Measurements from ENCODE around the gene ATXN1.
A peak's percentile ranks its signal among the peaks of the same experiment; 100 is the strongest.
"Not testable (repeated sequence)": the region's sequence is repeated elsewhere in the genome, so short reads cannot be mapped to it uniquely, and the experiment has no call there.

Gene ATXN1

DNA sequence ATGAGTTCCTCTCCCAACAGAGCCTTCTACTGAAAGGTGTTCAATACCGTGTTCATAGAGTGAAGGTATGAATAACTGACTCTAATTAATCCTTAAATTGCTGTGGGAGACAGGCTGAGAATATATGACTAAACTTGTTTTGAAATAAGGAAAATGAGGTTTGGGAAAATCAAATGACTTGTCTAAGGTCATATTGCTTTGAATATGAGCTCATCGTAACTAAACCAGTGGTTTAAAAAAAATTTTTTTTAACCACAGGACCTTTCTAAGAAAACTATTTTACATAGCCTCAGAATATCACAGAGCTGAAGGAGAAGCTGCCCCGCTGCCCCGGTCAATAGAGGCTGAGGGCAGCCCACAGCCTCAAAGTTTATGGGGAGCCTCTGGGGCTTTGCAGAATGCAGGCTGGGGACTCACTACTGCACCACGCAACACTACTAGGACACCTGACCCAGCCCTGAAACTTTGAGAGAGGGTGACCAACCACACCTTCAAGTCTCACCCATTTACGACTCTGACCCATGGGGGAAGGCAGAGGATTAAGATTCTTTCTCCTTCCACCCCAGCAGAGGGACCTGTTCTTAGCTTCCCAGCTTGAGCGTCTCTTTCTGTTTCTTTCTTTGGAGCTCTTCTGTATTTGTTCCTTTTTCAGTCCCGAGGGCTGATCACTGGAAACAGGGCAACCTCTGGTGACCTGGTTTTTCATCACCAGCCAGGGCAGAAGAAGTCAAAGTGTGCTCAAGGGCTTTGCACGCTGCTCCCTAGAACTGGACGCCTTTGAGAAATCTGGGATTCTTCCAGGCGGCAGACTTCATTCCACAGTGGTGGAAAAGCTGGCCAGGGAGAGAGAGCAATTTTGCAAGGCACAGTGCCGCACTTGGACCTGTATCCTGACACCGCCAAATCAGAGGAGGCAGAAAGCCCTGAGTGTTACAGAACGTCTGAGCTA, 220.2 kb downstream of the ATXN1 start:
- ATAC-seq (ENCODE audit: low read depth): no peak
- no peaks in the 10 kb centered on the region for H3K9me3 ChIP-seq (ENCODE audit: severe bottlenecking)
- H3K27me3 ChIP-seq (ENCODE audit: insufficient read depth, poor library complexity, severe bottlenecking): no peaks in the 10 kb centered on the region
- H3K4me1 ChIP-seq (ENCODE audit: insufficient read depth, poor library complexity, severe bottlenecking): no peaks in the 10 kb centered on the region
- no peak for TF ChIP-seq CTCF (IDR thresholded peaks at IDR 0.05; ENCODE audit: poor library complexity, severe bottlenecking)
- H3K36me3 ChIP-seq (ENCODE audit: low read depth): no peaks in the 10 kb centered on the region
- no peak overlapping the region for H3K27ac ChIP-seq (ENCODE audit: poor library complexity, severe bottlenecking)
- H3K4me3 ChIP-seq (ENCODE audit: severe bottlenecking): no peak overlapping the region
- DNase-seq (ENCODE audit: low spot score): no peak

GRCh38 chr6:16540383-16540782, 220.9 kb downstream of the ATXN1 start:
- not testable (repeated sequence) for H3K27ac ChIP-seq (ENCODE audit: poor library complexity, severe bottlenecking); H3K36me3 ChIP-seq (ENCODE audit: low read depth); H3K4me1 ChIP-seq (ENCODE audit: insufficient read depth, poor library complexity, severe bottlenecking); DNase-seq (ENCODE audit: low spot score); H3K27me3 ChIP-seq (ENCODE audit: insufficient read depth, poor library complexity, severe bottlenecking); H3K9me3 ChIP-seq (ENCODE audit: severe bottlenecking); H3K4me3 ChIP-seq (ENCODE audit: severe bottlenecking); ATAC-seq (ENCODE audit: low read depth)

DNA sequence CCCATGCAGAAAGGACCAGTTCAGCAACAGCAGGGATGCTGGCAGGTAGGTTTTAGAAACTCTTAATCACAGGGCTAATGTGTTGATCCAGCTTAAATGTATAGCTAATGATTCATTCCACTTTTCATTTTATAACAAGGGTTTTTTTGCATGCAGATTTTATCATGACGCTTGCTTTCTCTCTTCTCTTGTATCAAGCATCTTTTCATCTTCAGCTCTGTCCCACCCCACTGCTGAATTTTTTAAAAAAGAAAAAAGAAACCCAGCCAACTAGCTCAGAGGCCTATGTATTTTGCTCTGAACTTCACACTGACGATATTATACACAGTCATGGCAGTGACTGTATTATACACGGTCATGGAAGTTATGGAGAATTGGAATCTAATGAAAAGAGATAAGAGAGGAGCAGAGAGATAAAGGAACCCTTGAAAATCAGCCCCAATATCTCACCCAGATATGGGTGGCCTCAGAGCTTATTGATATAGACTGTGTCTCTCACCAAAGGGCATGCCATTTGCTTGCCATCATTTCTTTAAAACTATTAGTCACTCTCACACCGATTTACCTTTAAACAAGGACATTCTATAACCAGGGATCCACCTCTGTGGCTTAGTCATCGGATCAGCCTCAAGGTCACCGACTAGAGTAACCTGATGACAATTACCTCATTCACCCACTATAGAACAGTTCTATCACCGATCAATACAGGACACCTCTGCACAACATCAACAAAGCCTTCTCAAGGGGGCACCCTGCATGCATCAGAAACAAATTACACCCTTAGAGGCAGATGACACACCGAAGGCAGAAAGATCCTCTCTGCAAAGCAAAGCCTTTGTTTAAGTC, 222.0 kb downstream of the ATXN1 start:
- Histone ChIP-seq H3K4me1 (ENCODE audit: insufficient read depth, poor library complexity, severe bottlenecking) (no peaks in the 10 kb centered on the region), H3K9me3 (ENCODE audit: severe bottlenecking) (no peaks in the 10 kb centered on the region), H3K27ac (ENCODE audit: poor library complexity, severe bottlenecking) (no peak overlapping the region), H3K27me3 (ENCODE audit: insufficient read depth, poor library complexity, severe bottlenecking) (no peaks in the 10 kb centered on the region), H3K36me3 (ENCODE audit: low read depth) (no peaks in the 10 kb centered on the region), H3K4me3 (ENCODE audit: severe bottlenecking) (no peak overlapping the region)
- no peak for DNase-seq (ENCODE audit: low spot score)
- TF ChIP-seq CTCF (IDR thresholded peaks at IDR 0.05; ENCODE audit: poor library complexity, severe bottlenecking): no peak
- peak; percentile 29; the same call in 1 of the 3 replicates for ATAC-seq (ENCODE audit: low read depth)

DNA sequence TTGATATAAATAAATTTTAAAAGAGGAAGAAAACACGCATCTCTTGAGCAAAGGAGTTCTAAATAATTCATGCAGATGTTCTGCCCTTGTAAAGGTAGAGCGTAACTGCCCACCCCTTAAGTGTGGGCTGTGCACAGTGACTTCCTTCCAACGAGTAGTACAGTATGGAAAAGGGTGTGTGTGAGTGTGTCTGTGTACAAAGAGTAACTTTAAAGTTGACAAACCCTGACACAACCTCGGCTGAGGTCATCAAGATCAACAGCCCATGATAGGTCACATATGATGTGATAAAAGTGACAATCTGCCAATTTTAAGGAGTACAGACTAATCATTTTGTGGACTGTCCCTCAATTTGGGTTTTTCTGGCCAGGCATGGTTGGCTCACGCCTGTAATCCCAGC, 225.7 kb downstream of the ATXN1 start:
- H3K4me1 ChIP-seq (ENCODE audit: insufficient read depth, poor library complexity, severe bottlenecking): no peaks in the 10 kb centered on the region

More for the DNA sequence above, 225.7 kb downstream of the ATXN1 start:
- Histone ChIP-seq H3K36me3 (ENCODE audit: low read depth) (no peaks in the 10 kb centered on the region), H3K4me3 (ENCODE audit: severe bottlenecking) (no peak overlapping the region), H3K27ac (ENCODE audit: poor library complexity, severe bottlenecking) (no peak overlapping the region), H3K27me3 (ENCODE audit: insufficient read depth, poor library complexity, severe bottlenecking) (no peaks in the 10 kb centered on the region), H3K9me3 (ENCODE audit: severe bottlenecking) (no peaks in the 10 kb centered on the region)
- no peak for TF ChIP-seq CTCF (IDR thresholded peaks at IDR 0.05; ENCODE audit: poor library complexity, severe bottlenecking)
- ATAC-seq (ENCODE audit: low read depth) (no peak), DNase-seq (ENCODE audit: low spot score) (no peak)

All from RWPE2 (cell line).